Activated T-helper 2 cell treated with anti-CD3 and anti-CD28 coated beads, Interferon-gamma antibody, Interleukin-2, Interleukin-4, amounts not matched to agents 10 μg/mL and 5 μg/mL and 100 μg/mL, durations not matched to agents 14 hours and 24 hours and 36 hours (primary cell): ENCODE measurements around the gene TBC1D5. TPM values are rescaled to one million over a fixed set of nuclear protein-coding genes. Genes with fewer than 3 reads are reported as not detected.

Experiments
- DNase-seq: peaks from one replicate; pipeline ENCODE4 v3.0.0; 2021; ENCODE audit warnings: low spot score
- H3K27ac Mint-ChIP-seq: one replicate; pipeline ENCODE4 v1.8.0; 2021; ENCODE audit warnings: mixed read lengths
- H3K27me3 Mint-ChIP-seq: one replicate; pipeline ENCODE4 v1.8.0; 2021; ENCODE audit warnings: low read depth, mixed read lengths
- H3K36me3 Mint-ChIP-seq: one replicate; pipeline ENCODE4 v1.8.0; 2021; ENCODE audit warnings: low read depth, mixed read lengths
- H3K4me1 Mint-ChIP-seq: one replicate; pipeline ENCODE4 v1.8.0; 2021; ENCODE audit warnings: low read depth, mixed read lengths
- H3K4me3 Mint-ChIP-seq: one replicate; pipeline ENCODE4 v1.8.0; 2021; ENCODE audit warnings: low read depth, mild to moderate bottlenecking, moderate library complexity, mixed read lengths
- H3K9me3 Mint-ChIP-seq: one replicate; pipeline ENCODE4 v1.8.0; 2021; ENCODE audit warnings: mixed read lengths
- intact Hi-C: fragments of 100-400 bp; cut with micrococcal nuclease; formaldehyde crosslinking; loops from one replicate; pipeline ENCODE4 v1.15.1; 2023
- total RNA-seq: library from RNA; stranded (reverse); gene quantifications from 2 replicates; pipeline ENCODE4 v1.2.3, GENCODE V29; 2022

The TBC1D5 gene
- total RNA-seq, 1 donor from 2014 or later, result 43.9 TPM

- no peaks in the 10 kb centered on the region for H3K27me3 Mint-ChIP-seq
- no peaks in the 10 kb centered on the region for H3K4me1 Mint-ChIP-seq
- H3K4me3 Mint-ChIP-seq, result no peak overlapping the region
- no peaks in the 10 kb centered on the region for H3K9me3 Mint-ChIP-seq
- DNase-seq, result no peak
- H3K36me3 Mint-ChIP-seq, result no peaks in the 10 kb centered on the region
- intact Hi-C loops, result no loop called here
- H3K27ac Mint-ChIP-seq, result no peak overlapping the region
These were observed 400.3 kb downstream of the TBC1D5 start for GRCh38 chr3:17342119-17342518.

- DNase-seq, result no peak
- Mint-ChIP-seq H3K27ac (no peak overlapping the region), H3K27me3 (no peaks in the 10 kb centered on the region), H3K4me3 (no peak overlapping the region), H3K36me3 (no peaks in the 10 kb centered on the region), H3K4me1 (no peaks in the 10 kb centered on the region), H3K9me3 (no peaks in the 10 kb centered on the region)
- intact Hi-C loops, result no loop called here
These were observed 401.7 kb downstream of the TBC1D5 start for GRCh38 chr3:17340693-17341092.

- intact Hi-C loops, result no loop called here
- Mint-ChIP-seq H3K4me1 (no peaks in the 10 kb centered on the region), H3K36me3 (no peaks in the 10 kb centered on the region), H3K27ac (no peak overlapping the region), H3K4me3 (no peak overlapping the region), H3K9me3 (no peaks in the 10 kb centered on the region), H3K27me3 (no peaks in the 10 kb centered on the region)
- DNase-seq, result no peak
These were observed 402.2 kb downstream of the TBC1D5 start for GRCh38 chr3:17340261-17340660.

- DNase-seq, result no peak
- intact Hi-C loops, result no loop called here
- Mint-ChIP-seq H3K27me3 (no peaks in the 10 kb centered on the region), H3K36me3 (no peaks in the 10 kb centered on the region), H3K27ac (no peak overlapping the region), H3K4me1 (no peaks in the 10 kb centered on the region), H3K9me3 (no peaks in the 10 kb centered on the region), H3K4me3 (no peak overlapping the region)
These were observed 403.3 kb downstream of the TBC1D5 start for GRCh38 chr3:17339132-17339575.

- Mint-ChIP-seq H3K9me3 (no peaks in the 10 kb centered on the region), H3K4me1 (no peaks in the 10 kb centered on the region), H3K27ac (no peak overlapping the region), H3K4me3 (no peak overlapping the region), H3K27me3 (no peaks in the 10 kb centered on the region), H3K36me3 (no peaks in the 10 kb centered on the region)
- intact Hi-C loops, result no loop called here
- DNase-seq, result no peak
These were observed 406.1 kb downstream of the TBC1D5 start for GRCh38 chr3:17336291-17336690.

- Mint-ChIP-seq H3K4me3 (no peak overlapping the region), H3K27ac (no peak overlapping the region), H3K27me3 (no peaks in the 10 kb centered on the region), H3K36me3 (no peaks in the 10 kb centered on the region), H3K9me3 (no peaks in the 10 kb centered on the region), H3K4me1 (no peaks in the 10 kb centered on the region)
- intact Hi-C loops, result no loop called here
- DNase-seq, result no peak
These were observed 408.5 kb downstream of the TBC1D5 start for GRCh38 chr3:17333893-17334292.

GRCh38 chr3:17333446-17333845 is 409.0 kb downstream of the TBC1D5 start:
- H3K9me3 Mint-ChIP-seq, result no peaks in the 10 kb centered on the region

GRCh38 chr3:17330660-17331059 is 411.8 kb downstream of the TBC1D5 start:
- Mint-ChIP-seq H3K4me1 (peaks cover 2% of the 10 kb centered on the region), H3K27ac (no peak overlapping the region), H3K36me3 (no peaks in the 10 kb centered on the region), H3K9me3 (no peaks in the 10 kb centered on the region), H3K4me3 (no peak overlapping the region), H3K27me3 (no peaks in the 10 kb centered on the region)
- intact Hi-C loops, result no loop called here
- no peak for DNase-seq

More at GRCh38 chr3:17333446-17333845, 409.0 kb downstream of the TBC1D5 start:
- Mint-ChIP-seq H3K4me1 (no peaks in the 10 kb centered on the region), H3K36me3 (no peaks in the 10 kb centered on the region), H3K27me3 (no peaks in the 10 kb centered on the region), H3K4me3 (no peak overlapping the region), H3K27ac (no peak overlapping the region)
- intact Hi-C loops, result no loop called here
- no peak for DNase-seq

- Mint-ChIP-seq H3K4me1 (peaks cover 2% of the 10 kb centered on the region), H3K9me3 (no peaks in the 10 kb centered on the region), H3K4me3 (no peak overlapping the region), H3K27ac (no peak overlapping the region), H3K36me3 (no peaks in the 10 kb centered on the region), H3K27me3 (no peaks in the 10 kb centered on the region)
- intact Hi-C loops, result no loop called here
- DNase-seq, result no peak
These were observed 412.5 kb downstream of the TBC1D5 start for GRCh38 chr3:17329927-17330326.

GRCh38 chr3:17322106-17322793 is 420.2 kb downstream of the TBC1D5 start:
- no peak overlapping the region for H3K27ac Mint-ChIP-seq
- no peak for DNase-seq
- H3K4me3 Mint-ChIP-seq, result no peak overlapping the region
- H3K27me3 Mint-ChIP-seq, result no peaks in the 10 kb centered on the region
- intact Hi-C loops, result no loop called here
- no peaks in the 10 kb centered on the region for H3K36me3 Mint-ChIP-seq
- peaks cover 18% of the 10 kb centered on the region for H3K4me1 Mint-ChIP-seq
- no peaks in the 10 kb centered on the region for H3K9me3 Mint-ChIP-seq

GRCh38 chr3:17320266-17320665 is 422.2 kb downstream of the TBC1D5 start:
- no peaks in the 10 kb centered on the region for H3K36me3 Mint-ChIP-seq
- H3K9me3 Mint-ChIP-seq, result no peaks in the 10 kb centered on the region
- H3K27ac Mint-ChIP-seq, result no peak overlapping the region

GRCh38 chr3:17315897-17316296 is 426.5 kb downstream of the TBC1D5 start:
- Mint-ChIP-seq H3K4me1 (no peaks in the 10 kb centered on the region), H3K9me3 (no peaks in the 10 kb centered on the region), H3K36me3 (no peaks in the 10 kb centered on the region), H3K4me3 (no peak overlapping the region), H3K27ac (no peak overlapping the region), H3K27me3 (peaks cover 2% of the 10 kb centered on the region)
- intact Hi-C loops, result no loop called here
- DNase-seq, result no peak

More at GRCh38 chr3:17320266-17320665, 422.2 kb downstream of the TBC1D5 start:
- DNase-seq, result no peak
- H3K4me1 Mint-ChIP-seq, result peaks cover 17% of the 10 kb centered on the region
- H3K27me3 Mint-ChIP-seq, result no peaks in the 10 kb centered on the region
- no peak overlapping the region for H3K4me3 Mint-ChIP-seq
- intact Hi-C loops, result no loop called here

GRCh38 chr3:17314171-17314570 is 428.3 kb downstream of the TBC1D5 start:
- Mint-ChIP-seq H3K27ac (no peak overlapping the region), H3K36me3 (no peaks in the 10 kb centered on the region), H3K4me3 (no peak overlapping the region), H3K4me1 (peaks cover 1% of the 10 kb centered on the region), H3K27me3 (peaks cover 2% of the 10 kb centered on the region), H3K9me3 (no peaks in the 10 kb centered on the region)
- no peak for DNase-seq
- intact Hi-C loops, result no loop called here

- H3K4me3 Mint-ChIP-seq, result no peak overlapping the region
- peaks cover 1% of the 10 kb centered on the region for H3K4me1 Mint-ChIP-seq
- intact Hi-C loops, result no loop called here
These were observed 428.7 kb downstream of the TBC1D5 start for GRCh38 chr3:17313746-17314145.

More at GRCh38 chr3:17313746-17314145, 428.7 kb downstream of the TBC1D5 start:
- Mint-ChIP-seq H3K27ac (no peak overlapping the region), H3K36me3 (no peaks in the 10 kb centered on the region), H3K27me3 (peaks cover 2% of the 10 kb centered on the region), H3K9me3 (no peaks in the 10 kb centered on the region)
- no peak for DNase-seq
